T-helper 2 cell treated with Interferon-gamma antibody and Interleukin-4, amounts not matched to agents 5 μg/mL and 100 μg/mL, for 36 hours (primary cell): Measurements from ENCODE around the gene WNT9A.

Experiments used
- DNase-seq: peaks from one replicate; pipeline ENCODE4 v3.0.0; 2021; ENCODE audit warnings: low spot score
- H3K27ac Mint-ChIP-seq: one replicate; pipeline ENCODE4 v1.8.0; 2021; ENCODE audit warnings: mild to moderate bottlenecking, mixed read lengths
- H3K27me3 Mint-ChIP-seq: one replicate; pipeline ENCODE4 v1.8.0; 2021; ENCODE audit warnings: low read depth, mixed read lengths
- H3K36me3 Mint-ChIP-seq: one replicate; pipeline ENCODE4 v1.8.0; 2021; ENCODE audit warnings: low read depth, mixed read lengths
- H3K4me1 Mint-ChIP-seq: one replicate; pipeline ENCODE4 v1.8.0; 2021; ENCODE audit warnings: low read depth, mixed read lengths
- H3K4me3 Mint-ChIP-seq: one replicate; pipeline ENCODE4 v1.8.0; 2022; ENCODE audit warnings: mild to moderate bottlenecking, moderate library complexity, mixed read lengths
- H3K9me3 Mint-ChIP-seq: one replicate; pipeline ENCODE4 v1.8.0; 2021; ENCODE audit warnings: mixed read lengths

The WNT9A gene

GRCh38 chr1:227907439-227908015 lies 40.2 kb downstream of the WNT9A start:
- Mint-ChIP-seq H3K27me3 (peaks cover 6% of the 10 kb centered on the region), H3K36me3 (no peaks in the 10 kb centered on the region), H3K4me3 (no peak overlapping the region), H3K27ac (no peak overlapping the region), H3K9me3 (no peaks in the 10 kb centered on the region), H3K4me1 (no peaks in the 10 kb centered on the region)
- DNase-seq, result no peak

DNA sequence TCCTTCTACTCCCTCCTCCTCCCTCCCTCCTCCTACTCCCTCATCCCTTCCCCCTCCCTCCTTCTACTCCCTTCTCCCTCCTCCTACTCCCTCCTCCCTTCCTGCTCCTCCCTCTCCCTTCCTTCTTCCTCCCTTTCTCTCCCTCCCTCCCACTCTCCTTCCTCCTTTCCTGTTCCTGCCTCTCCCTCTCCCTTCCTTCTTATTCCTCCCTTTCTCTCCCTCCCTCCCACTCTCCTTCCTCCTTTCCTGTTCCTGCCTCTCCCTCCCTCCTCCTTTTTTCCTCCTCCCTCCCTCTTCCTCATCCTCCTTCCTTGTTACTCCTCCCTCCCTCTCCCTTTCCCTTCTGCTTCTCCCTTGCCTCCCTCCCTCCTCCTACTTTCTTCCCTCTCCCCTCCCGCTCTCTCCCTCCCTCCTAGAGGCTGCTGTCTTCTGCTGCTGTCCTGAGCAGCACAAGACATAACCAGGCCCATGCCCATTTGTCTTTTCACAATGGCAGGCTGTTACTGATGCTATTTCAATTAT lies 41.1 kb downstream of the WNT9A start:
- peaks cover 1% of the 10 kb centered on the region for H3K4me1 Mint-ChIP-seq
- no peak overlapping the region for H3K27ac Mint-ChIP-seq
- H3K27me3 Mint-ChIP-seq, result peaks cover 2% of the 10 kb centered on the region
- no peaks in the 10 kb centered on the region for H3K9me3 Mint-ChIP-seq
- H3K36me3 Mint-ChIP-seq, result no peaks in the 10 kb centered on the region
- no peak overlapping the region for H3K4me3 Mint-ChIP-seq
- DNase-seq, result no peak

DNA sequence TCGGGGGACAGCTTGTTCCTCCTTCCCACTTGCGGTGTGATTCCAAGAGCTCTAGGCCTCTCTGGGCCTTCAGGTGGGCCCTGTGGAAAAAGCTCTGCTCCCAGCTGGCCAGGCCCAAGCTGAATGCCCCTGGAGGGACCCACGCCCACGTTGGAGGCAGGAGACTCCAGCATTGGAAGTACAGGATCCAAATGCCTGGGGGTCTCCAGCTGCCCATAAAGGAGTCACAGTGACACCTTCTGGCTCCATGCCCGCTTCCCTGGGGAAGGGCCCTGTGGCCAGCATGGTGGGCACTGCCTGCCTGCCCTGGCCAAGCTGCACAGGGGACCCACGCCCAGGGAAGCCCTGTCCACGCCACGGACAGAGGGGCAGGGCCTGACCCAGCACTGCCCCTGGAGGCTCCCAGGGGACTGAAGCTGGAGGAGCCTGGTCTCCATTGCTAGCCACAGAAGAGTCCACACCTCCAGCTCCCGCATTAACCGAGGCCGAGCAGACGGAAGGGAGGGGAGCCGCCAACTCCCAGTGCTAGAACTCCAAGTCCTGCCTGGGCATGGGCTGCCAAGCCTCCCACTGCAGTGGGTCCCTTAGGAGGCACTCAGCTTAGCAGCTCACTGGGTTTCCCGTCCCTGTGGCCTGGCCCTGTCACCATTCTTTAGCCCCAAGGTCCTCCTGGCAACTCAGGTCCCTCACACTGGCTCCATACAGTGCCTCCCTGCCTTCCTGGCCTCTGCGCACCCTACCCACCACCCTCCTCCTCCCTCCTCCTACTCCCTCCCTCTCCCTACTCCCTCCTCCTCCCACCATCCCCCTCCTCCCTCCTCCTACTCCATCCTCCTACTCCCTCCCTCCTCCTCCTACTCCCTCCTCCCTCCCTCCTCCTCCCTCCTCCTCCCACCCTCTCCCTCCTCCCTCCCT lies 41.9 kb downstream of the WNT9A start:
- Mint-ChIP-seq H3K36me3 (no peaks in the 10 kb centered on the region), H3K27ac (no peak overlapping the region), H3K4me3 (no peak overlapping the region), H3K9me3 (no peaks in the 10 kb centered on the region), H3K27me3 (peaks cover 2% of the 10 kb centered on the region), H3K4me1 (peaks cover 1% of the 10 kb centered on the region)
- DNase-seq, result no peak

- H3K27me3 Mint-ChIP-seq, result peaks cover 2% of the 10 kb centered on the region
- DNase-seq, result no peak
- peaks cover 1% of the 10 kb centered on the region for H3K4me1 Mint-ChIP-seq
- H3K36me3 Mint-ChIP-seq, result no peaks in the 10 kb centered on the region
- H3K9me3 Mint-ChIP-seq, result no peaks in the 10 kb centered on the region
- no peak overlapping the region for H3K27ac Mint-ChIP-seq
- no peak overlapping the region for H3K4me3 Mint-ChIP-seq
Measured at GRCh38 chr1:227904541-227905335, 43.0 kb downstream of the WNT9A start.

GRCh38 chr1:227903614-227904501 lies 43.9 kb downstream of the WNT9A start:
- Mint-ChIP-seq H3K36me3 (no peaks in the 10 kb centered on the region), H3K4me3 (no peak overlapping the region), H3K9me3 (no peaks in the 10 kb centered on the region), H3K27me3 (peaks cover 2% of the 10 kb centered on the region), H3K27ac (no peak overlapping the region), H3K4me1 (peaks cover 1% of the 10 kb centered on the region)
- no peak for DNase-seq

DNA sequence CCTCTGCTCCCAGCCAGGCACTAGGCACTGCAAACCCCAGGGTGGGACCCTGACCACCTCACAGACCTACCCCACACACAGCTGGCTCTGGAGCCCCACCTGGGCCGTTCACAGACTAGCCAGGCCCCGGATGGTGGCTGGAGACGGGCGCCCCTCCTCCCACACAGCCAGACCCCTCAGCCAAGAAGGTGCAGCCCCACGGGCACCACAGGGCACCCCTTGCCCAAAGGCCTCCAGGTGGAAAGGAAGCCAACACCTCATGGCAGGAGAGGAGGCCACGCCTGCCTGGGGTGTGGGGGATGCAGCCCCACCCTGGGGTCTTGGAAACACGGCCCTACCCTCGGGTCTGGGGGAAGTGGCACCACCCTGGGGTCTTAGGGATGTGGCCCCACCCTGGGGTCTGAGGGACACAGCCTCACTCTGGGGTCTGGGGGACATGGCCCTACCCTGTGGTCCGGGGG lies 44.6 kb downstream of the WNT9A start:
- no peak for DNase-seq
- H3K4me1 Mint-ChIP-seq, result peaks cover 1% of the 10 kb centered on the region
- H3K4me3 Mint-ChIP-seq, result no peak overlapping the region
- H3K27me3 Mint-ChIP-seq, result no peaks in the 10 kb centered on the region
- H3K27ac Mint-ChIP-seq, result no peak overlapping the region
- no peaks in the 10 kb centered on the region for H3K36me3 Mint-ChIP-seq
- H3K9me3 Mint-ChIP-seq, result no peaks in the 10 kb centered on the region

DNA sequence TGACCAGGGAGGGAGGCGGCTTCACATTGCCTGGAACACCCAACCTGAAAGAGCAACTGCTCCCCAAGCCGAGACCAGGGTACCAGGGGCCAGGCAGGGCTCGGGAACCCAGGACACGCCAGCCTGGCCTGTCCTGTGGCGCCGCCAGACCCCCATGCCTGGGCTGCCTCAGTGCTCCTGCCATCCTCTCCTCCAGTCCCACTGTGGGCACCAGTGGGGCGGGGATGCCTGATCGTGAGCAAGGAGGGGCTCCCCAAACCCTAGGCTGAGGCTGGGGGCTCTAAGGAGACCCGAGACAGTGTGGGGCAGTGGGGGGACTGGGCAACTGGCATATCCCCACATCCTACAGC lies 45.1 kb downstream of the WNT9A start:
- no peak for DNase-seq
- H3K4me1 Mint-ChIP-seq, result peaks cover 1% of the 10 kb centered on the region

DNA sequence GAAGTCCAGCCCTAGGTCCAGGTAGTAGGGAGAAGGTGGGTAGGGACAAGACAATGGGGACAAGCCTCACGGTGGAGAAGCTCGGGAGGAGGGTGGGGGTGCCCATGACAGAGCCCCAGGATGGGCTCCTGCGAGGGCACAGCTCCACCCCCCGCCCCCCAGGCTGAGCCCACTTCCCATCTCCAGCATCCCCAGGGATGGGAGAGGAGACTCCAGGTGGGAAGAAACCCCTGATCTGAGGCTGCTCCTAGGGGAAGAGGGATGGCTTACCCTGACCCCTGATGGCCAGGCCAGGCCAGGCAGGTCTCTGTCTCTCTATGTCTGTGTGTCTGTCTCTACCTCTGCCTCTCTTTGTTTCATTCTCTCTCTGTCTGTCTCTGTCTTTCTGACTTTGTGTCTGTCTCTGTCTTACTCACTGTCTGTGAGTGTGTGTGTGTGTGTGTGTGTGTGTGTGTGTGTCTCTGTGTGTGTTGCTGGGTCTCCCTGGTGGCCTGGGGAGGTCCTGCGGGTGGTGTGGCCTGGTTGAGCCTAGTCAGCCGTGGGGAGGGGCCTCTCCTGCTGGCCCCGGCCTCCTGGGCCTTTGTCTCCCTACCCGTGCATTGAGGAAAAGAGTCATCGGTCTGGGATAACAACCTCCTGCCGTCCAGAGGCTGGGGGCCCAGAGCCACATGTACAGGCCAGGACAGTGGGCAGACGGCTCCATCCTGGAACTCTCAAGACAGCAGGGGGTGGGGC lies 45.7 kb downstream of the WNT9A start:
- H3K9me3 Mint-ChIP-seq, result no peaks in the 10 kb centered on the region
- H3K27ac Mint-ChIP-seq, result no peak overlapping the region
- peaks cover 1% of the 10 kb centered on the region for H3K4me1 Mint-ChIP-seq
- no peaks in the 10 kb centered on the region for H3K36me3 Mint-ChIP-seq
- H3K27me3 Mint-ChIP-seq, result no peaks in the 10 kb centered on the region
- DNase-seq, result no peak
- no peak overlapping the region for H3K4me3 Mint-ChIP-seq

More for the DNA sequence above, 45.1 kb downstream of the WNT9A start:
- Mint-ChIP-seq H3K9me3 (no peaks in the 10 kb centered on the region), H3K27me3 (no peaks in the 10 kb centered on the region), H3K27ac (no peak overlapping the region), H3K36me3 (no peaks in the 10 kb centered on the region), H3K4me3 (no peak overlapping the region)

DNA sequence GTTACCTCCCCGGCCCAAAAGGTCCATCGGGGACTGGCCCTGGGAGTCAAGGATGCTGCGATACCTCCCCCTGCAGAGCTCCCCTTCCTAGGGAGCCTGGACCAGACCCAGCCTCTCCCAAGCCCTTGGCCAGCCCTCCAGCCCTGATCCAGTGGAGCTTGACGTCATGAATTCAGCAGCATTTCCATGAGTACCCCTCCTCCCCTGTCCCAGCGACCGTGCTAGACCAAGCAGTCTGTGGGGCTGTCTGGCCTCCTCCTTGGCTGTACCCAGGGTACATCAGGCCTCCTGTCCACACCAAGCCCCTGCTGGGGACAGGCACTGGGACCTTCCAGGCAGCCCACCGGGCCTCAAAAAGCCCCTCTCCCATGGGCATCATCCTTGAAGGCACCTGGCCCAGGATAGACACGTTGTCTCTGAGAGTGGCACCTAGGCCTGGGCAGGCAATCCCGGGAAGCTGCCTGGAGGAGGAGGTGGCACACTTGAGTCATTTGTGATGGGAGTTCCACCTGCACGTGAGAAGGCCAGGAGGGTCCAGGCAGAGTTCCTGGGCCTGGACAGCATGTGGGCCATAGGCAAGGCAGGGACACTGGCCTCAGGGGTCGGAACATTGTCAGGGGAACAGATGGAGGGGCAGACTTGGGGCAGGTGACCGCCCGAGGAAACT lies 46.4 kb downstream of the WNT9A start:
- no peak overlapping the region for H3K27ac Mint-ChIP-seq
- DNase-seq, result no peak
- no peaks in the 10 kb centered on the region for H3K9me3 Mint-ChIP-seq
- peaks cover 1% of the 10 kb centered on the region for H3K4me1 Mint-ChIP-seq
- H3K36me3 Mint-ChIP-seq, result no peaks in the 10 kb centered on the region
- no peaks in the 10 kb centered on the region for H3K27me3 Mint-ChIP-seq
- H3K4me3 Mint-ChIP-seq, result no peak overlapping the region

- Mint-ChIP-seq H3K4me1 (peaks cover 1% of the 10 kb centered on the region), H3K27ac (no peak overlapping the region), H3K4me3 (no peak overlapping the region), H3K27me3 (no peaks in the 10 kb centered on the region), H3K9me3 (no peaks in the 10 kb centered on the region), H3K36me3 (no peaks in the 10 kb centered on the region)
- no peak for DNase-seq
Measured at GRCh38 chr1:227900571-227901051, 47.1 kb downstream of the WNT9A start.

DNA sequence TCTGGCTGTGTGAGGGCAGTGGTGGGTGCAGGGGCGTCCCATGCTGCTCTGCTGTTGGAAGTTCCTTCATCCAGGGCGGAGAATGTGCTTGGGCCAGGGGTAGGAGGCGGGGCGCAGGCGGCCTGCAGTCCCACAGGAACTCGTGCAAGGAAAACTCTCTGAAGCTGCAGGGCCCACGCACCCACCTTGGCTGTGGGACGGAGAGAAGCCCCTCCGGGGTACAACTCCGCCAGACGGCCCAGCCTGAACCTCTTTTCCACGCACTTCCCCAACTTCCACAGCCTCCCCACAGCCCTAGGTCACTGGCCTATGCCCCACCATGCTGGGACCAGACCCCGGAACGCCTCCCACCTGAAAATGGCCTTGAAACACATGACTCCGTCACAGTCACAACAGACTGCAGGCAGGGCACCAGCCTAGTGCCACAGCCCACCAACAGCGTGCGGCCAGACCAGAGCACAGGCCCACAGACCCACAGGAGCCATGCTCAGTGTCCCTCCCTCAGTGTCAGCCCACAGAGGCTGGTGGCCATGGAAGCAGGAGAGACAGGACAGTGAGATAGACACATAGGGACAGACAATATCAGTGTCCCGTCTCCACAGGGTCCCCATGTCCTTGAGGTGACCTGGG lies 47.8 kb downstream of the WNT9A start:
- Mint-ChIP-seq H3K9me3 (no peaks in the 10 kb centered on the region), H3K27ac (no peak overlapping the region), H3K27me3 (no peaks in the 10 kb centered on the region), H3K4me1 (peaks cover 1% of the 10 kb centered on the region), H3K4me3 (no peak overlapping the region), H3K36me3 (no peaks in the 10 kb centered on the region)
- no peak for DNase-seq
